Fibroblast of lung (primary cell): ENCODE results near the gene SGPL1.

ENCODE experiments used
- CTCF ChIP-seq, 2 donors: IDR thresholded peaks in 1 of 2; conservative IDR thresholded peaks in 1 of 2; 1 replicate in 1 of 2; 2 replicates in 1 of 2; pipeline ENCODE4 v1.5.1; 2011 to 2012; ENCODE audit warnings: low read length in 2 of 2, control low read depth in 1 of 2, inconsistent platforms in 1 of 2, low read depth in 1 of 2, mild to moderate bottlenecking in 1 of 2
- EZH2 ChIP-seq: IDR thresholded peaks from 2 replicates; pipeline ENCODE4 v1.5.1; 2012; ENCODE audit warnings: low read length, control low read depth, mild to moderate bottlenecking; ENCODE audit errors: missing control alignments

GRCh38 chr10:70901276-70901878, 85.6 kb downstream of the SGPL1 start:
- TF ChIP-seq CTCF (conservative IDR thresholded peaks at IDR 0.05 in 1 of 2, IDR thresholded peaks at IDR 0.05 in 1 of 2; ENCODE audit: low read depth in 1 of 2, low read length in 2 of 2) (no peak), EZH2 (no peak)
